ENCODE measurements around the gene CCL18.

DNA sequence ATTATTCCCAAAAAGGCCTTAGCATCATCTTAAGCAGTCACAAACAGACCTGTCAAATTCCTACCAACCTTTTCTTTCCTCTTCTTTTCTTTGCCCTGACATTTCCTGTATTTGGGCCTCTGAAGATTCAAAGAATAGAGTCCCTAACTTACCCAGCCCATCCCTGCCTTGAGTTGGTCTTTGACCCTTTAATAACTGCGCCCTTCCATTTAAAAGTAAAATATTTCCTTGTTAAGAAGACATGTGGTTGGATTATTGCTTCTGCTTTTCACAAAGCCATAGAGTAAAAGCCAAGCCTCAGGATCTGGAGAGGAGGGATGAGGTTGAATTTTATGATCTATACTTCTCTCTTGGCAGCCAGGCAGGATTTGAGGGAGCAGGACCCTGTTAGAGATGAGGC lies 33.1 kb upstream of the CCL18 start:
- TF ChIP-seq CTCF (IDR thresholded peaks at IDR 0.05) (no peak), POLR2A (IDR thresholded peaks at IDR 0.05) (no peak)

Data from tibial nerve (tissue), 3 donors.